ENCODE measurements around the gene PTN.

GRCh38 chr7:137328373-137329120 is 15.0 kb downstream of the PTN start:
- no peak for TF ChIP-seq CTCF (conservative IDR thresholded peaks at IDR 0.05 in 1 of 2, IDR thresholded peaks at IDR 0.05 in 1 of 2; ENCODE audit: low read depth in 1 of 2, low read length in 2 of 2)
- no peak for TF ChIP-seq EZH2 (IDR thresholded peaks at IDR 0.05; ENCODE audit: low read length, missing control alignments)
